ENCODE results near the gene FNDC1. TPM values are rescaled to one million over a fixed set of nuclear protein-coding genes. Genes with fewer than 3 reads are reported as not detected.

Gene FNDC1
- total RNA-seq, 1 donor from 2014 or later, result 1.9 TPM

- DNase-seq (no peak), ATAC-seq (no peak)
- intact Hi-C loops (cut with micrococcal nuclease), result no loop called here
These were observed 16.4 kb upstream of the FNDC1 start for GRCh38 chr6:159152782-159153181.

- DNase-seq (no peak), ATAC-seq (no peak)
- intact Hi-C loops (cut with micrococcal nuclease), result no loop called here
These were observed 13.5 kb upstream of the FNDC1 start for GRCh38 chr6:159155679-159156078.

GRCh38 chr6:159156089-159156488 is 13.1 kb upstream of the FNDC1 start:
- intact Hi-C loops (cut with micrococcal nuclease), result no loop called here
- no peak for ATAC-seq
- DNase-seq, result no peak

GRCh38 chr6:159157431-159157830 is 11.8 kb upstream of the FNDC1 start:
- DNase-seq, result no peak
- no peak for ATAC-seq
- intact Hi-C loops (cut with micrococcal nuclease), result no loop called here

GRCh38 chr6:159161839-159162238 is 7.4 kb upstream of the FNDC1 start:
- intact Hi-C loops (cut with micrococcal nuclease), result no loop called here
- ATAC-seq (no peak), DNase-seq (no peak)

GRCh38 chr6:159163901-159164370 is 5.3 kb upstream of the FNDC1 start:
- intact Hi-C loops (cut with micrococcal nuclease), result no loop called here
- DNase-seq (no peak), ATAC-seq (no peak)

GRCh38 chr6:159168536-159169192 is 536 bp upstream of the FNDC1 start:
- ATAC-seq (peak; percentile 86), DNase-seq (peak; percentile 70)
- intact Hi-C loops (cut with micrococcal nuclease), result no loop called here

GRCh38 chr6:159169557-159170332 is 545 bp downstream of the FNDC1 start:
- ATAC-seq (peak; percentile 45), DNase-seq (peak; percentile 50)
- intact Hi-C loops (cut with micrococcal nuclease), result loop anchor here (10.0 kb wide), 1 partner anchor 485 kb away; no protein-coding TSS in a partner anchor

GRCh38 chr6:159170333-159170672 is 1.1 kb downstream of the FNDC1 start:
- no peak for DNase-seq
- no peak for ATAC-seq
- intact Hi-C loops (cut with micrococcal nuclease), result loop anchor here (10.0 kb wide), 1 partner anchor 484 kb away; no protein-coding TSS in a partner anchor

- intact Hi-C loops (cut with micrococcal nuclease), result loop anchor here (10.0 kb wide), 1 partner anchor 484 kb away; no protein-coding TSS in a partner anchor
- peak; percentile 45 for ATAC-seq
- DNase-seq, result peak; percentile 47
These were observed 2.0 kb downstream of the FNDC1 start for GRCh38 chr6:159170999-159171712.

GRCh38 chr6:159172091-159172491 is 2.9 kb downstream of the FNDC1 start:
- intact Hi-C loops (cut with micrococcal nuclease), result loop anchor here (10.0 kb wide), 1 partner anchor 483 kb away; no protein-coding TSS in a partner anchor
- no peak for ATAC-seq
- no peak for DNase-seq

GRCh38 chr6:159174263-159174969 is 5.2 kb downstream of the FNDC1 start:
- peak; percentile 90 for ATAC-seq
- peak; percentile 85 for DNase-seq
- intact Hi-C loops (cut with micrococcal nuclease), result loop anchor here (10.0 kb wide), 1 partner anchor 480 kb away; no protein-coding TSS in a partner anchor

- no peak for ATAC-seq
- no peak for DNase-seq
- intact Hi-C loops (cut with micrococcal nuclease), result loop anchor here (10.0 kb wide), 1 partner anchor 478 kb away; no protein-coding TSS in a partner anchor
These were observed 7.7 kb downstream of the FNDC1 start for GRCh38 chr6:159176913-159177312.

GRCh38 chr6:159178847-159179246 is 9.6 kb downstream of the FNDC1 start:
- intact Hi-C loops (cut with micrococcal nuclease), result loop anchor here (10.0 kb wide), 1 partner anchor 476 kb away; no protein-coding TSS in a partner anchor

GRCh38 chr6:159180001-159180400 is 10.8 kb downstream of the FNDC1 start:
- DNase-seq, result no peak
- no peak for ATAC-seq
- intact Hi-C loops (cut with micrococcal nuclease), result no loop called here

More at GRCh38 chr6:159178847-159179246, 9.6 kb downstream of the FNDC1 start:
- ATAC-seq (no peak), DNase-seq (no peak)

GRCh38 chr6:159181914-159182313 is 12.7 kb downstream of the FNDC1 start:
- DNase-seq, result no peak
- intact Hi-C loops (cut with micrococcal nuclease), result no loop called here
- no peak for ATAC-seq

GRCh38 chr6:159184559-159184958 is 15.4 kb downstream of the FNDC1 start:
- DNase-seq (no peak), ATAC-seq (no peak)
- intact Hi-C loops (cut with micrococcal nuclease), result no loop called here

- no peak for ATAC-seq
- intact Hi-C loops (cut with micrococcal nuclease), result no loop called here
- DNase-seq, result no peak
These were observed 21.3 kb downstream of the FNDC1 start for GRCh38 chr6:159190460-159190859.

GRCh38 chr6:159193923-159194322 is 24.7 kb downstream of the FNDC1 start:
- DNase-seq (no peak), ATAC-seq (peak; percentile 57)
- intact Hi-C loops (cut with micrococcal nuclease), result no loop called here

Measured in left ventricle myocardium superior (tissue), 1 donor.